ENCODE data around the gene DNAJC22.
"Not testable (repeated sequence)": the region's sequence is repeated elsewhere in the genome, so short reads cannot be mapped to it uniquely, and the experiment has no call there.

The DNAJC22 gene

GRCh38 chr12:49375406-49375805 is 28.7 kb downstream of the DNAJC22 start:
- no peak for DNase-seq

DNA sequence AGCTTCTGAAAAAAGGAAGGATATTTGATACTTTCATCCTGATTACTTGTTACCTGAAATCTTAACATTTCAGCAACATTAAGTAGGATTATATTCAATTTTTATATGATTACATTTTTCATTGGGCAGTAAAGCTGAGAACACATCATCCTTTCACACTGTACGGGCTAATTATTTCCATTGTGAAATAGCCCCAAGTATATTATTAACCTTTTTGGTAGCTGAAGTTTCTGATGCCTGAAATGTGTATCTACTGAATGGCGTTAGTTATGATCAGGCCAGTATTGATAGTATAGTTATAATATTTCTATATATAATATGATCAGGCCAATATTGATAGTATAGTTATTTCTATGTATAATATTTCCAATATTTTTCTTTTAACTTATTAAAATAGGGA is 30.7 kb downstream of the DNAJC22 start:
- DNase-seq = no peak

GRCh38 chr12:49380184-49380583 is 33.5 kb downstream of the DNAJC22 start:
- not testable (repeated sequence) for DNase-seq

DNA sequence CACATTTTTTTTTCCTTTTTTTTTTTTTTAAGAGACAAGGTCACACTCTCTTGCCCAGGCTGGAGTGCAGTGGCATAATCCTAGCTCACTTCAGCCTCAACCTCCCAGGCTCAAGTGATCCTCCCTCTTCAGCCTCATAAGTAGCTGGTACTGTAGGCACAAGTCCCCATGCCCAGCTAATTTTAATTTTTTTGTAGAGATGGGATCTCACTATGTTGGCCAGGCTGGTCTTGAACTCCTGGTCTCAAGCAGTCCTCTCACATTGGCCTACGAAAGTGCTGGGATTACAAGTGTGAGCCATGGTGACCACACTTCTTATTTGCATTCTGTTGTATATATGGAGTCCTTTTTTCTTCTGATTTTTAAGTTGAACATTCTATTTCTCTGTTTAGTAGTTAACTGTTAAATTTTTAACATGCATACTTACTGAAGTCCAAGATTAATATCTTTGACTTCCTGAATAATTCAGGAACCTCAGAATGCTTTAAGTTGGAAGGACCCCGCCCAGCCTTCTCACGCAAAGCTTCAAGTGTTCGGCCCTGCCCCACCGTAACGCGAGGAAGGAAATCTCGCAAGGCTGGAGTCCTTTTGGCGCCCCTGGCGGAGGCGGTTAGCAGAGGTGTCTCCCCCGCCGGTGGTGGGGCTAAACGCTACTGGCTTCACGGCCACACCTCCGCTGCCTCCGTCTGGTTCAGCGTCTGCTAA is 42.1 kb downstream of the DNAJC22 start:
- DNase-seq = no peak

GRCh38 chr12:49389387-49389703 is 42.7 kb downstream of the DNAJC22 start:
- no peak for DNase-seq

DNA sequence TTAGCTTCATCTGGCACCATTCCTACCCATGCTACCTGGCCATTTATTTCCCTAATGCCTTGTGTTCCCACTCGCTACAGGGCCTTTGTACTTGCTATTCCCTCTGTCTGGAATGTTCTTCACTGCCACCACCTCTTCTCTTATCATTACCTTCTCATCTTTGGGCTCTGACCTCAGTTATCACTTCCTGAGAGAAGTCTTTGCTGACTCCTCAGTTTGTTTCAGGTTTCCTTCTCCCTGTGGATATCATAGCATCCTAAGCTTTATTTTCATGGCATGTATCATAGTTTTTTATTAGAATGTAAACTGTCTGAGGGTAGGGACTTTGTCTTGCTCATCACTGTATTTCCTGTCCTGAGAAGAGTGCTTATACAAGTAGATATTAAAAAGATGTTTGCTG is 50.3 kb downstream of the DNAJC22 start:
- no peak for DNase-seq

DNA sequence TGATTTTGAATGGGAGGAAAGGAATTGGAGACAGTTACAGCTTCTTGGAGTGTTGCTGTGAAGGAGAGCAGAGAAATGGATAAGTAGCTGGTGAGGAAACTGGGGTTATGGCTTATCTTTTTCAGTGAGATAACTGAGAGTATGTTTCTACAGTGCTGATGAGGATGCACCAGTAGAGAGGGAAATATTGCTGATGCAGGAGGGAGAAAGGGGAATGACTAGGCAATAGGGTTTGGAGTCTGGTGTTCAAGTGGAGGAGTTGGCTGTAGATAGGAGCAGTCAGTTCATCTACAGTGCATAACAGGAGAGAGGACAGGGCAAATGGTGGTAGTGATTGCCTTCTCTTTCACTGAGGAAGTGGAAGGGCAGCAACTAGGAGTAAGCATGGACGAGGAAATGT is 53.6 kb downstream of the DNAJC22 start:
- no peak for DNase-seq

All from fibroblast of skin of abdomen (primary cell).